Esophagus muscularis mucosa (tissue), 4 donors: Measurements from ENCODE around the gene PCDHGA12.

ENCODE experiments used
- EP300 ChIP-seq: sonication (generic); formaldehyde crosslinking; IDR thresholded peaks from one replicate; pipeline ENCODE4 v1.6.1; 2017; ENCODE audit warnings: antibody characterized with exemption
- POLR2A ChIP-seq: fragments of 450-650 bp; IDR thresholded peaks from one replicate; pipeline ENCODE4 v1.6.1; 2017; ENCODE audit warnings: antibody characterized with exemption, moderate library complexity, mild to moderate bottlenecking, low read depth
- TF ChIP-seq, protein P1 (sequence below), 3 experiments: fragments of 200-600 bp in 2 of 3; fragments of 450-650 bp in 1 of 3; sonication (generic) in 2 of 3; IDR thresholded peaks; one replicate each; pipeline ENCODE4 v1.5.1; 2017 to 2019; ENCODE audit warnings: antibody characterized with exemption in 3 of 3, mild to moderate bottlenecking in 2 of 3, moderate library complexity in 1 of 3

DNA sequence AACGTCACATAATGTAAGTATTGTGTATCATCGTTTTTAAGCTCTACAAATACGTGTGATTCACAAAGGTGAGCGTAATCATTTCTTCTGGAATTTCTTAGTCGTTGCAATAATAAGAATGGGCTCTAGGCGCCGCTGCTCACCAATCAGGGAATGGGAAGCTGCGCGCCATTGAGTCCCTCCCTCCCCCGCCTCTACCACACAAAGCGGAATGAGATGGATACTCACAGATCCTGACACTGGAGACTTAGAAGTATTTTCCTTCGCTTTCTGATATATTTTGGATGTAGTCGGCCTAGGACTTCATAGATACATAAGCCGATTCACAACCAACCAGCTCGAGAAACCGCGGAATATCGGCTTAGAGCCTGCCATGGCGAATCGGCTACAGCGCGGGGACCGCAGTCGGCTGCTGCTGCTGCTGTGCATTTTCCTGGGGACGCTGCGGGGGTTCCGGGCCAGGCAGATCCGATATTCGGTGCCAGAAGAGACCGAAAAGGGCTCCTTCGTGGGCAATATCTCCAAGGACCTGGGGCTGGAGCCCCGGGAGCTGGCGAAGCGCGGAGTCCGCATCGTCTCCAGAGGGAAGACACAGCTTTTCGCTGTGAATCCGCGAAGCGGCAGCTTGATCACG, 9.3 kb upstream of the PCDHGA12 start, which contains the start of gene PCDHGA11:
- TF ChIP-seq POLR2A = no peak
- TF ChIP-seq, protein P1, sequence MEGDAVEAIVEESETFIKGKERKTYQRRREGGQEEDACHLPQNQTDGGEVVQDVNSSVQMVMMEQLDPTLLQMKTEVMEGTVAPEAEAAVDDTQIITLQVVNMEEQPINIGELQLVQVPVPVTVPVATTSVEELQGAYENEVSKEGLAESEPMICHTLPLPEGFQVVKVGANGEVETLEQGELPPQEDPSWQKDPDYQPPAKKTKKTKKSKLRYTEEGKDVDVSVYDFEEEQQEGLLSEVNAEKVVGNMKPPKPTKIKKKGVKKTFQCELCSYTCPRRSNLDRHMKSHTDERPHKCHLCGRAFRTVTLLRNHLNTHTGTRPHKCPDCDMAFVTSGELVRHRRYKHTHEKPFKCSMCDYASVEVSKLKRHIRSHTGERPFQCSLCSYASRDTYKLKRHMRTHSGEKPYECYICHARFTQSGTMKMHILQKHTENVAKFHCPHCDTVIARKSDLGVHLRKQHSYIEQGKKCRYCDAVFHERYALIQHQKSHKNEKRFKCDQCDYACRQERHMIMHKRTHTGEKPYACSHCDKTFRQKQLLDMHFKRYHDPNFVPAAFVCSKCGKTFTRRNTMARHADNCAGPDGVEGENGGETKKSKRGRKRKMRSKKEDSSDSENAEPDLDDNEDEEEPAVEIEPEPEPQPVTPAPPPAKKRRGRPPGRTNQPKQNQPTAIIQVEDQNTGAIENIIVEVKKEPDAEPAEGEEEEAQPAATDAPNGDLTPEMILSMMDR (IDR thresholded peaks at IDR 0.05) = peak; percentile 24 to 35 (median 31)
- TF ChIP-seq EP300 = no peak
